Measurements from ENCODE around the gene ZNF292. TPM values are rescaled to one million over a fixed set of nuclear protein-coding genes. Genes with fewer than 3 reads are reported as not detected.

ZNF292 gene
- polyA plus RNA-seq, 1 of the 3 experiments (the other 2 are of a cell fraction): 3.2 TPM

GRCh38 chr6:87151471-87151780 lies 3.9 kb upstream of the ZNF292 start:
- CTCF ChIA-PET: no interaction called here

GRCh38 chr6:87151781-87152525 lies 3.4 kb upstream of the ZNF292 start:
- Histone ChIP-seq H3F3A (replicated peaks; ENCODE audit: insufficient read depth) (peaks cover 24% of the 10 kb centered on the region), H3K9me2 (no peaks in the 10 kb centered on the region), H3K27ac (ENCODE audit: low read depth in 2 of 2, low read length in 1 of 2) (peak overlapping the region; percentile 95 to 98), H3K4me2 (peak overlapping the region; percentile 74), H3K9ac (peak overlapping the region; percentile 81), H3K79me2 (ENCODE audit: insufficient read depth) (peaks cover 37% of the 10 kb centered on the region), H3K9me3 (no peaks in the 10 kb centered on the region), H4K20me1 (ENCODE audit: insufficient read depth) (peaks cover 10% of the 10 kb centered on the region), H3K27me3 (ENCODE audit: insufficient read depth) (no peaks in the 10 kb centered on the region), H3K4me1 (ENCODE audit: control insufficient read depth in 1 of 2, insufficient read depth in 2 of 2, low read depth in 1 of 2, low read length in 1 of 2) (peaks cover 16 to 20% of the 10 kb centered on the region in 2 experiments), H3K36me3 (replicated peaks in 1 of 2; ENCODE audit: control insufficient read depth in 1 of 2, insufficient read depth in 2 of 2, low read length in 1 of 2) (peaks cover 0 to under 1% of the 10 kb centered on the region in 2 experiments), H3K4me3 (ENCODE audit: low read depth in 2 of 2, low read length in 1 of 2) (peak overlapping the region; percentile 51 to 57), H2AFZ (ENCODE audit: low read depth) (peak overlapping the region; percentile 99)
- ChIA-PET CTCF (no interaction called here), POLR2A (interaction anchor here (0.9 kb wide), 3 partner anchors 11 to 1509 kb away, joined by 3 to 4 read pairs (median 4); partner anchors contain the start of gene SYNCRIP)
- peak; percentile 81 for DNase-seq
- 26% methylated on average over 22 of the region's 71 CpGs for WGBS (ENCODE audit: low lambda C conversion rate)
- peak; percentile 11; the same call in 1 of the 2 replicates for TF ChIP-seq POLR2AphosphoS5 (IDR thresholded peaks at IDR 0.05; ENCODE audit: low read depth, low read length)
- no peak for TF ChIP-seq ZBTB33 (IDR thresholded peaks at IDR 0.05; ENCODE audit: borderline replicate concordance, low read depth)
- no peak for TF ChIP-seq RAD21 (IDR thresholded peaks at IDR 0.05; ENCODE audit: low read length)
- TF ChIP-seq YY1 (IDR thresholded peaks at IDR 0.05; ENCODE audit: low read depth): no peak; the same call in 1 of the 2 replicates
- TF ChIP-seq CHD2 (IDR thresholded peaks at IDR 0.05; ENCODE audit: low read length, partially characterized antibody): no peak
- no peak for TF ChIP-seq GATA2 (CRISPR knock-in tag; IDR thresholded peaks at IDR 0.05)
- TF ChIP-seq EZH2phosphoT487 (IDR thresholded peaks at IDR 0.05; ENCODE audit: borderline replicate concordance, low read depth): no peak
- TF ChIP-seq MEF2A (IDR thresholded peaks at IDR 0.05; ENCODE audit: borderline replicate concordance, low read depth): no peak
- TF ChIP-seq EP300 (IDR thresholded peaks at IDR 0.05; ENCODE audit: borderline replicate concordance in 1 of 2, low read depth in 1 of 2, low read length in 1 of 2): no peak
- no peak for TF ChIP-seq SIN3A (IDR thresholded peaks at IDR 0.05; ENCODE audit: borderline replicate concordance, low read depth, low read length)
- TF ChIP-seq NRF1 (IDR thresholded peaks at IDR 0.05; ENCODE audit: low read depth, low read length): no peak
- TF ChIP-seq FOXM1 (IDR thresholded peaks at IDR 0.05; ENCODE audit: low read depth): no peak
- TF ChIP-seq TEAD4 (IDR thresholded peaks at IDR 0.05; ENCODE audit: borderline replicate concordance, insufficient read depth): no peak
- TF ChIP-seq USF2 (IDR thresholded peaks at IDR 0.05; ENCODE audit: borderline replicate concordance, low read depth, low read length): no peak

More at GRCh38 chr6:87151471-87151780, 3.9 kb upstream of the ZNF292 start:
- peak overlapping the region; percentile 51 to 57 for H3K4me3 ChIP-seq (ENCODE audit: low read depth in 2 of 2, low read length in 1 of 2)
- POLR2A ChIA-PET: no interaction called here
- no peaks in the 10 kb centered on the region for H3K9me3 ChIP-seq
- peak overlapping the region; percentile 81 for H3K9ac ChIP-seq
- H3K27ac ChIP-seq (ENCODE audit: low read depth in 2 of 2, low read length in 1 of 2): peak overlapping the region; percentile 95 to 98
- H3K4me1 ChIP-seq (ENCODE audit: control insufficient read depth in 1 of 2, insufficient read depth in 2 of 2, low read depth in 1 of 2, low read length in 1 of 2): peaks cover 16 to 20% of the 10 kb centered on the region in 2 experiments
- no peaks in the 10 kb centered on the region for H3K9me2 ChIP-seq
- peaks cover 20% of the 10 kb centered on the region for H3F3A ChIP-seq (replicated peaks; ENCODE audit: insufficient read depth)
- H2AFZ ChIP-seq (ENCODE audit: low read depth): peak overlapping the region; percentile 99
- no peaks in the 10 kb centered on the region for H3K36me3 ChIP-seq (replicated peaks in 1 of 2; ENCODE audit: control insufficient read depth in 1 of 2, insufficient read depth in 2 of 2, low read length in 1 of 2)
- H3K27me3 ChIP-seq (ENCODE audit: insufficient read depth): no peaks in the 10 kb centered on the region
- 17% methylated on average over 4 of the region's 4 CpGs for WGBS (ENCODE audit: low lambda C conversion rate)
- peaks cover 31% of the 10 kb centered on the region for H3K79me2 ChIP-seq (ENCODE audit: insufficient read depth)
- TF ChIP-seq REST (IDR thresholded peaks at IDR 0.05; ENCODE audit: low read depth, low read length) (no peak), CHD2 (IDR thresholded peaks at IDR 0.05; ENCODE audit: low read length, partially characterized antibody) (peak; percentile 57)
- peak overlapping the region; percentile 74 for H3K4me2 ChIP-seq
- H4K20me1 ChIP-seq (ENCODE audit: insufficient read depth): peaks cover 4% of the 10 kb centered on the region
- no peak for DNase-seq

Measured in SK-N-SH (cell line).